Inflammatory macrophage treated with lipopolysaccharide for 4 hours (primary cell): ENCODE measurements around the gene WDR83.
A peak's percentile ranks its signal among the peaks of the same experiment; 100 is the strongest.

Source experiments
- DNase-seq: peaks from one replicate; pipeline ENCODE4 v3.0.0-alpha.2; 2020

Gene WDR83

DNA sequence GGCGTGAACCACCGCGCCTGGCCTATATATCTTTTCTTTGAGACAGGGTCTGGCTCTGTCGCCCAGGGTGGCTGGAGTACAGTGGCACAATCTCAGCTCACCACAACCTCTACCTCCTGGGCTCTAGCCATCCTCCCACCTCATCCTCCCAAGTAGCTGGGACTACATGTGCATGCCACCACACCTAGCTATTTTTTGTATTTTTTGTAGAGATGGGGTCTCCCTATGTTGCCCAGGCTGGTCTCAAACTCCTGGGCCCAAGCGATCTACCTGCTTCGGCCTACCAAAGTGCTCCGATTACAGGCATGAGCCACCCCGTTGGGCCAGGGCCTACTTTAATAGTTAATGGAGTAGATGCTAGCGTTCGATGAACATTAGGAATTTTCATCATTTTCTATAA, 53.7 kb downstream of the WDR83 start:
- DNase-seq, result no peak

DNA sequence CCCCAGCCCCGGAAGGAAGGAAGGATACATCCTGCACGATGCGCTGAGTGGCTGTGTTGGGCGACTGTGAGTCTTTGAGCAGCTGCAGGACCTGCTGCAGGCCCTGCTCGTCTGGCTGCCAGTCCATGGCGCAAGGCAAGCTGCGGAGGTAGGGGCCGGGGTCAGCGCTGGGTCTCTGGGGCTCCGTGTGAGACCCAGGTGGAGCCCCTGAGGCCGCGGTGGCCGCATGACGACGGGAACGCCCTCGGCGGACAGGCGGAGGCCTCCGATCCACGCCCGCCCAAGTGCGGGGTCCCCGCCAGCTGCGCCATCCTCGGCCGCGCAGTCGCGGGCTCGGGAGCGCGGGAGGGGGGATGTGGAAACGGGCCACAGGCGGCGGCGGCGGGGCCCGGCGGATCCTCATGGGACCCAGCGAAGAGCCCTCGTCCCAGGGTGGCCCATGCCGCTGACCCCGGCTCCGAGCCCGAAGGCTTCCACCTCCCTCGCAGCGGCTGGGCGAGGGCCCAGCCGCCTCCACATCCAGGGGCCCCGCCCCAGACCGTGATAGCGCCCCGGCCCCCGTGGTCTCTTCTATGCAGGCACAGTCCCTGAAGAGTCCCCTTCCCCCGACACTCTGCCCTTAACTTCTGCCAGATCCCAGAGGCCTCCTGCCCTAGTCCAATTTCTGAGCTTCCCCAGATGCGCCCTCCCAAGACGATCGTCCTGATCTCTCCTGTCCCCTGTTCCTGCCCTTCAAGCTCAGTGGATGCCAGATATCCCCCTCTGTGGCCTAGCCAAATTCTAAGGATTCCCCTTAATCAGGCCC, 54.4 kb downstream of the WDR83 start:
- no peak for DNase-seq

DNA sequence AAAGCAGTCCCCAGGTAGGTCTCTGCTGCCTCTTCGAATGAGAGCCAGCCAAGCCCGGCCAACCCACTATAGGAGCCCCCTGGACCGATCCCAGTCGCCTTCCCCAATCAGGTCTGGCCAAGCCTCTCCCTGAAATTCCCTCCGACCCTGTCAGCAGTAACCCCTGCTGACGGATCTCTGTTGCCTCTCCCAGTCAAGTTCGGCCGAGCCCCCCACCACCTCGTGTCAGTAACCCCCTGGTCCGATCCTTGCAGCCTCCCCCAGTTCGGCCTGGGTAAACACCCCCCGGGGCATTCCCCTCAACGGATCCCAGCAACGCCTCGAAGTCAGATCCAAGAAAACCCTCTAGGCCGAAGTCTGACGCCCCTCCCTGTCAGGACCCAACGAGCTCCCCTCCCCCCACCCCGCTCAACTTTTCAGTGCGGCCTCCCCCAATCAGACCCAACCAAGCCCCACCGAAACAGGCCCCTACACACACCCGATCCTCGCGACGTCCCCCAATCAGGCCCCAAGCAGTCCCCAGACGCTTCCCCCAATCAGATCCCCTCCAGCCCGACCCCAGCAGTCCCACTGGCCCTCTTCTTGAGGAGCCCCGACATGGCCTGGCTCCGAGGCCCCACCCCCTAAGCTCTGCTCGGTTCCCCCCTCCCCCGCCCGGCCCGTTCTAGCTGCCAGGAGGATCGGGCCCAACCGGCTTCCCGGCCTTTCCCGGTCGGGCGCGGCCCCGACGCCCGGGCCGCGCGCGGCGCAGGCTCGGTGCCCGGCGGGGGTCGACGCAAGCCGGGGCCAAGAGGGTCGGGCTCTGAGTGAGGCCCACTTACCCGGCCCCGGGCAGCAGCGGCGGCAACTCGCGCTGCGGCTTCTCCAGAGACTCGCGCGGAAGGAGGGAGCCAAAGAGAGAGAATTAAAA, 55.3 kb downstream of the WDR83 start:
- peak; percentile 49 for DNase-seq

DNA sequence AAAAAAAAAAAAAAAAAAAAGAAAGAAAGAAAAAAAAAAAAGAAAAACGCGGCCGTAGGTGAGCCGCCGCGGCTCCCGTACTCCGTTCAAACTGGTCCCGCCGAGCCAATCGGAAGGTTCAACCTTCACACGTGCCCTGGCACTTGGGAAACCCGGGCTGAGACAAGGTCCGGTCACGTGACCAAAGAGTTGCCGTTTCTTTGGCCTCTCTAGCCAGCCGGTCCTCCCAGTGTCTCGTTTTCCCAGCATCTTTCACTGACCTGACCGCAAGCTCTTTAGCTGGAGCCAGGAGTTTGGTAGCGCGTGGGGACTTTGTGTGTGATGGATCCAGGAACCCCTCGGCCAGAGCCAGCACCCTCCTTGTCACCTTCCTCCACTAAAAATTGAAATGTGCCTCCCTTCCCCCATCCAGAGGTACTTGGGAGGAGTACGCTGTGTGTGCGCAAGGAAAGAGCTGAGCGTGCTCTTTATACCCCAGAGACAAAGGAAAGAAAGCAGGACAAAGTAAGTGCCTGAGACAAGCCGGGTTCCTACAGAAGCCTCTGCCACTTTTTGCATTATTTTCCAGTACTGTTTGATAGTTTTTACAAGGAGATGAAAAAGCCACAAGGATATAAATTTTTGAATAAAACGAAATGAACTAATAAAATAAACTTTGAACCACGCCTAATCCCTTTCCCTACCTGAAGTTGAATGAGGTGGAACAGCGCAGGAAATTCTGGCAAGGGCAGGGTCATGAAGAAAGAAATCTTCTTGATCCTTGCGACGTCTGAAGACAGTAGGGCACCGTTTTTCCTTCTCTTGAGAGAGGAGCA, 56.2 kb downstream of the WDR83 start:
- peak; percentile 100 for DNase-seq

DNA sequence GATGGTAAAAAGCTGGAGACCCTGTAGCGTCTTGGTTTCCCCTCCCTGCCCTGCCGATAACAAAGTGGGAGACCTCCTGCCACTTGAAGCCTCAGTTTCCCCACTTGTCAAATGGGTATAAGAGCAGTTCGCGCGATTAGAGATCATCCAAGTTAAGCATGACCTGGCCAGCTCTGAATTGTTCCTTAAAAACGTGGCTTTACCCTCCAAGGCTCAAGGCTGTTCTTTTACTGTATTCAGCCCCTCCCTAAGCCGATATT, 56.7 kb downstream of the WDR83 start:
- no peak for DNase-seq

DNA sequence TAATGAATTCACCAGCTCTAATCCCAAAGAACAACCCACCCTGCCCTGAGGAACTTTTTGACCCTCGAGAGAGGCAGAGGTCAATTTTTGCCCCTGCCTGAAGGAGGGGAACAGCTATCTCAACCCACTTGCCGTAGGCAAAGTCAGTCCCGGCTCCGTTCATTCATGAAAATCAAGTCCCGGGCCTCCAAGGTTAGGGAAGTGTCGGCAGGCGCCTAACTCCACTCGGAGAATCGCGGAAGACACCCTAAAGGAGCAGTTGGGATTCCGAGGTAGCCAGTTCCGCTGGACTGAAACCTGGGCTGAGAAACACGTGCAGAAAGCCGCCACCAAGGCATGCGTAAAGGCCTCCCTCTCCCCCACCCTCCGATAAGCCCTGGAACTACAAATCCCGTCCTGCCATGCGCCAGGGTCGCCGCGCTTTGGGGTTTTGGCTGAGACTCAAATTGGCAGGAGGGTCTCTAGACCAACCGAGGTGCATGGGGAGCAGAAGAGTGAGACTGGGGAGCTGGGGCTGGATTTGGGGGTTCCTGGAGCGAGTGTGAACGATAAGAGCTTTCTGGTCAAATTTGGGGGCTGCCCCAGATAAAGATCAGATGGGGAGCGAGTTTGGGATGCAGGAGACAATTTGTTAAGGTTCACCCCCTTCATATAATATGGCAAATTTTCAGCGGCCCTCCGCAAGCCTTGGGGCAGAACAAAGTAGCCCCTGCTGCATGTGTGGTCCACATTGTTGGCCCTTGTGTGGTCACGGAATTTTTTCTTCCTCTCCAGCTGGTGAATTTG, 57.2 kb downstream of the WDR83 start, which contains the start of gene TNPO2:
Gene TNPO2, minus strand, starts transcription at position 292 of the 786 bp plus-strand sequence. CDS start 2,955 bp downstream, outside the sequence.
- peak; percentile 31 for DNase-seq
